Panc1 (cell line): ENCODE data around the gene ABCC3.

Experiments
- CTCF ChIP-seq: fragments of 450-650 bp; IDR thresholded peaks from 2 replicates; pipeline ENCODE4 v1.5.1; 2017; ENCODE audit warnings: mild to moderate bottlenecking
- TCF7L2 ChIP-seq: IDR thresholded peaks from 2 replicates; pipeline ENCODE4 v1.6.1; 2011; ENCODE audit warnings: mild to moderate bottlenecking, low read depth, low read length, inconsistent platforms

DNA sequence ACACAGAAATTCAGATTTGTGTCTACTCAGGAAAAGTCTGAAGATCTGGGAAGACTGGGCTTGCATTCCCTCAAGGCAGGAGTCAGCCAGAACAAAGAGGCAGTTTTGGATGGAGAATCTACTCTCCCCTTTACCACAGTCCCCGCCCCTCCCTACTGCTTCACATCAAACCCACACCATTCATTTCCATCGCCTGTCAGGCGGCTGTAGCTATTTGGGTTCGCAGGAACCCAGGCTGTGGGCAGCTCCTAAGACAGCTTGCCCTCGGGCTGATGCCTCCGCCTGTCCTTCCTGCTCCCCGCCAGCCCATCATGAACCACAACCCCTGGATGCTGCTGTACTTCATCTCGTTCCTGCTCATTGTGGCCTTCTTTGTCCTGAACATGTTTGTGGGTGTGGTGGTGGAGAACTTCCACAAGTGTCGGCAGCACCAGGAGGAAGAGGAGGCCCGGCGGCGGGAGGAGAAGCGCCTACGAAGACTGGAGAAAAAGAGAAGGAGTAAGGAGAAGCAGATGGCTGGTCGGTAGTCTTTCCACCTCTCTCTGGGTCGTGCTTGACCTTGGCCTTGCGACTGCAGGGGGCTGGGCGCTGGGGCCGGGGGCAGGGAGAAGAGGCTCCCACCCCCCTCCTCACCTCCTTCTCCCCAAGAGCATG is 27.0 kb upstream of the ABCC3 start:
- no peak for TF ChIP-seq CTCF
- TF ChIP-seq TCF7L2 = no peak
